ENCODE results near the gene GALR2. TPM values are rescaled to one million over a fixed set of nuclear protein-coding genes. Genes with fewer than 3 reads are reported as not detected.

GALR2 gene
- total RNA-seq, 1 donor from 2014 or later = 3.3 TPM

DNA sequence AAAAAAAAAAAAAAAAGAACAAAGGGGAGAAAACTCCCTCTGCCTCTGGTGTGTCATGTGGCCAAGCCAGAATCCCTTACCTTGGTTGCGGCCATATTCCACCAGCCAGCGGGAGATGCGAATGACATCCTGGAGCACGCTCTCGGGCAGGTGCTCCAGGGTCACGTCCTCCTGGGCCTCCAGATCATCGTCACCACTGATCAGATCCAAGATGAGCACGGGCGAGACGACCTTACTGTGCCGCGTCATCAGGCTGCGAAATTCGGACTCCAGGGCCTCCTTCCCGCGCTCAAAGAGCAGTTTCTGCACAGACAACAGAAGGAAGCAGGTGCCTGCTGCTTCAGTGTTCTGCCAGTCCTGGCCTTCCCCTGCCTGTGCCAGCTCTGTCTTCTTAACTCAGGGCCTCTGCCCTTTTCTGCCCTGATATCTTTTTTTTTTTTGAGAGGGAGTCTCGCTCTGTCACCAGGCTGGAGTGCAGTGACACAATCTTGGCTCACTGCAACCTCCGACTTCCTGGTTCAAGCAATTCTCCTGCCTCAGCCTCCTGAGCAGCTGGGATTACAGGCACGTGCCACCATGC lies 23.2 kb downstream of the GALR2 start:
- no peak for DNase-seq
- Mint-ChIP-seq H3K27ac (ENCODE audit: unreplicated experiment) (no peak overlapping the region), H3K27me3 (ENCODE audit: unreplicated experiment) (peaks cover 3% of the 10 kb centered on the region), H3K4me3 (ENCODE audit: unreplicated experiment) (no peak overlapping the region), H3K4me1 (ENCODE audit: low read depth, unreplicated experiment) (peaks cover 2% of the 10 kb centered on the region), H3K9me3 (ENCODE audit: unreplicated experiment) (no peaks in the 10 kb centered on the region), H3K36me3 (ENCODE audit: unreplicated experiment) (peaks cover 5% of the 10 kb centered on the region)
- TF ChIP-seq, protein P1, sequence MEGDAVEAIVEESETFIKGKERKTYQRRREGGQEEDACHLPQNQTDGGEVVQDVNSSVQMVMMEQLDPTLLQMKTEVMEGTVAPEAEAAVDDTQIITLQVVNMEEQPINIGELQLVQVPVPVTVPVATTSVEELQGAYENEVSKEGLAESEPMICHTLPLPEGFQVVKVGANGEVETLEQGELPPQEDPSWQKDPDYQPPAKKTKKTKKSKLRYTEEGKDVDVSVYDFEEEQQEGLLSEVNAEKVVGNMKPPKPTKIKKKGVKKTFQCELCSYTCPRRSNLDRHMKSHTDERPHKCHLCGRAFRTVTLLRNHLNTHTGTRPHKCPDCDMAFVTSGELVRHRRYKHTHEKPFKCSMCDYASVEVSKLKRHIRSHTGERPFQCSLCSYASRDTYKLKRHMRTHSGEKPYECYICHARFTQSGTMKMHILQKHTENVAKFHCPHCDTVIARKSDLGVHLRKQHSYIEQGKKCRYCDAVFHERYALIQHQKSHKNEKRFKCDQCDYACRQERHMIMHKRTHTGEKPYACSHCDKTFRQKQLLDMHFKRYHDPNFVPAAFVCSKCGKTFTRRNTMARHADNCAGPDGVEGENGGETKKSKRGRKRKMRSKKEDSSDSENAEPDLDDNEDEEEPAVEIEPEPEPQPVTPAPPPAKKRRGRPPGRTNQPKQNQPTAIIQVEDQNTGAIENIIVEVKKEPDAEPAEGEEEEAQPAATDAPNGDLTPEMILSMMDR (IDR thresholded peaks at IDR 0.05; ENCODE audit: partially characterized antibody, unreplicated experiment) = no peak

DNA sequence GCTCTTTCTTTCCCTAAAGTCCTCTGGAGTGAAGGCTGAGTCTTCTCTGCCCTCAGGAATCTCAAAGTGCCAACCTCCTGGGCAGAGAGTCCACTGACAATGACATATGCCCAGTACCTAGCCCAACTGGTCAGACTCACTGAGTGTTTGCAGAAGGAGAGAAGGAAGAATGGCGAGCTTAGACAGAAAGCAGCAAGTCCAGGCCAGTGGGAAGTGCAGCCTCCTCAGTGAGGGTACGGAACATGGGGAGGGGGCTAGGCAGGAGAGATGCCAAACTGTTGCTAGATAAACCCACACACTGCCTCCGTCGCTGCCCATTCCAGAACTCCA lies 28.3 kb downstream of the GALR2 start:
- Mint-ChIP-seq H3K4me3 (ENCODE audit: unreplicated experiment) (peak overlapping the region; percentile 98), H3K9me3 (ENCODE audit: unreplicated experiment) (peaks cover 2% of the 10 kb centered on the region), H3K27me3 (ENCODE audit: unreplicated experiment) (no peaks in the 10 kb centered on the region), H3K27ac (ENCODE audit: unreplicated experiment) (peak overlapping the region; percentile 99), H3K36me3 (ENCODE audit: unreplicated experiment) (peaks cover 5% of the 10 kb centered on the region), H3K4me1 (ENCODE audit: low read depth, unreplicated experiment) (peaks cover 3% of the 10 kb centered on the region)
- no peak for DNase-seq
- TF ChIP-seq, protein P1 (IDR thresholded peaks at IDR 0.05; ENCODE audit: partially characterized antibody, unreplicated experiment) = no peak

DNA sequence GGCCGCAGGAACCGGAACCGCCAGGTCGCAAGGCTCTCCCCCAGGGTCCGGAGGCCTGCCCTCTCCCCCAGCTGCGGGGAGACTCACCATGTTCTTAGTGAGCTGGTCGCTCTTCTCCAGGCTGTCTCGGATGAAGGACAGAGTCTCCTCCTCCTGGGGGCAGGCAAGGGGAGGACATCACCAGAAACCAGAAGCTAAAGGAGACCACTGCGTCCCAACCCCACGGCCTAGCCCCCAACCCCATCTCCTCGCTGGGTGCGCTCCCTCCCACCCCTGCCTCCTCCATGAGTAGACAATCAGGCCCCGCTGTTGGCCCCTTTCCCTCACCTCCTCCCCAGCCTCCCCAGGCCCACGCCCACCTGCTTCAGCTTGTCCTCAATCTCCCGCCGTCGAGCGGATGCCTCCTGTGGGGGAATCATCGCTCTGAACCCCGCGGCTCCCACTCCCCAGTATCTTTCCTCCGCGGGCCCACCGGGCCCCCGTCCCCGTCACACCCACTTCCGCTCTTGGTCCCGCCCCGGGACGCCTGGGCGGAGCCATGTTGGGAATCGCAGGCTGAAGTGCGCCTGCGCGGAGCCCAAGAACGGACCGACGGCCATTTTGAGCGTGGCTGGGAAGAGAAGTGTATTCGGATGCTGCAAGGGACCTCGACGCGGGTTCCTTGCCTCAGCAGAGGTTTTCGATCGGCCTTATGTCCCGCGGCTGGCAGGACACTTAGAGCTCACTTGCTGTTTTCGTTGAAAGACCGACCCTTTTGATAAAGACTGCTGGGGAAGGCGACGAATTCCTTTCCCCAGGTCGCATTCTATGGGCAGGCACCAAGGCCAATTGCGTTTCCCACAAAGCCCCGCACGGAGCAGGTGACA lies 28.9 kb downstream of the GALR2 start, which contains the start of gene EXOC7:
Gene EXOC7, minus strand, starts transcription at position 514 of the 866 bp plus-strand sequence. Its CDS starts 95 bp downstream, at position 419.
- TF ChIP-seq, protein P1 (IDR thresholded peaks at IDR 0.05; ENCODE audit: partially characterized antibody, unreplicated experiment) = no peak
- peak within 1 kb of the TSS; percentile 98 for H3K4me3 Mint-ChIP-seq (ENCODE audit: unreplicated experiment)
- no peaks in the 10 kb centered on the region for H3K27me3 Mint-ChIP-seq (ENCODE audit: unreplicated experiment)
- peak; percentile 94 for DNase-seq
- peaks cover 2% of the 10 kb centered on the region for H3K9me3 Mint-ChIP-seq (ENCODE audit: unreplicated experiment)
- H3K4me1 Mint-ChIP-seq (ENCODE audit: low read depth, unreplicated experiment) = peaks cover 3% of the 10 kb centered on the region
- peaks cover 5% of the 10 kb centered on the region for H3K36me3 Mint-ChIP-seq (ENCODE audit: unreplicated experiment)
- H3K27ac Mint-ChIP-seq (ENCODE audit: unreplicated experiment) = peak within 1 kb of the TSS; percentile 99

DNA sequence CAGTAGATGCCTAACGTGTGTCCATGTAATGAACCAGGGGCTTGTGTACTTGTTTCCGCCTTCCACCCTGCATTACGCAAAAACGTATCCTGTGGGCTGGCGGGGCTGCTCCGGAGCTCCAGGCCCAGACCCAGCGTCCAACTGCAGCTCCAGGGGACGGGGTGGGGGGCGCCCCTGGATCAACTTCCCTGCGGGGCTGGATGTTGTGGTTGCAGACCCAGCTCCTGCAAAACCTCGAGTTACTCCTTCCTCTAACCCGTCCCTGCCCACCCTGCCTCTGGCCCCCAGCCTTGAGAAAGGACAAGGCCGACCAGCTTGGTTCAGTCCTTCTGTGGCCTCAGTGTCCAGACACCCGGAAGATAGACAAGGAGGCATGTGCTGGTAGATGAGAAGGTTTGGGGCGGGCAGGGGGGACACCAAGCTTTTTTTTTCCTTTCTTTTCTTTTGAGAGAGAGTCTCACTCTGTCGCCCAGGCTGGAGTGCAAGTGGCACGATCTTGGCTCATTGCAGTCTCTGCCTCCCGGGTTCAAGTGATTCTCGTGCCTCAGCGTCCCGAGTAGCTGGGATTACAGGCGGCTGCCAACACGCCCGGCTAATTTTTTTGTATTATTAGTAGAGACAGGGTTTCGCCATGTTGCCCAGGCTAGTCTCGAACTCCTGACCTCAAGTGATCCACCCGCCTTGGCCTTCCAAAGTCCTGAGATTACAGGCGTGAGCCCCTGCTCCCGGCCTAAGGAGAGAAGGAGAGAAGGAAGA lies 29.7 kb downstream of the GALR2 start:
- TF ChIP-seq, protein P1 (IDR thresholded peaks at IDR 0.05; ENCODE audit: partially characterized antibody, unreplicated experiment) = no peak
- Mint-ChIP-seq H3K36me3 (ENCODE audit: unreplicated experiment) (peaks cover 5% of the 10 kb centered on the region), H3K9me3 (ENCODE audit: unreplicated experiment) (peaks cover 2% of the 10 kb centered on the region), H3K4me1 (ENCODE audit: low read depth, unreplicated experiment) (peaks cover 3% of the 10 kb centered on the region), H3K4me3 (ENCODE audit: unreplicated experiment) (peak overlapping the region; percentile 98), H3K27me3 (ENCODE audit: unreplicated experiment) (no peaks in the 10 kb centered on the region), H3K27ac (ENCODE audit: unreplicated experiment) (no peak overlapping the region)
- no peak for DNase-seq
